Measurements from ENCODE around the gene IBTK.
"Not testable (repeated sequence)": the region's sequence is repeated elsewhere in the genome, so short reads cannot be mapped to it uniquely, and the experiment has no call there.

Gene IBTK

GRCh38 chr6:82178077-82178758 is 69.3 kb downstream of the IBTK start:
- peak; percentile 26 for DNase-seq

- DNase-seq, result no peak
These were observed 70.9 kb downstream of the IBTK start for GRCh38 chr6:82176616-82177015.

GRCh38 chr6:82172594-82172993 is 75.0 kb downstream of the IBTK start:
- no peak for DNase-seq

GRCh38 chr6:82169138-82169876 is 78.2 kb downstream of the IBTK start:
- no peak for DNase-seq

- no peak for DNase-seq
These were observed 81.1 kb downstream of the IBTK start for GRCh38 chr6:82166493-82166892.

- no peak for DNase-seq
These were observed 87.1 kb downstream of the IBTK start for GRCh38 chr6:82160255-82160990.

- not testable (repeated sequence) for DNase-seq
These were observed 94.8 kb downstream of the IBTK start for GRCh38 chr6:82152786-82153185.

GRCh38 chr6:82151147-82151546 is 96.4 kb downstream of the IBTK start:
- not testable (repeated sequence) for DNase-seq

- no peak for DNase-seq
These were observed 101.6 kb downstream of the IBTK start for GRCh38 chr6:82145926-82146452.

GRCh38 chr6:82144852-82145340 is 102.6 kb downstream of the IBTK start:
- peak; percentile 39 for DNase-seq

- peak; percentile 8 for DNase-seq
These were observed 103.3 kb downstream of the IBTK start for GRCh38 chr6:82144007-82144851.

- no peak for DNase-seq
These were observed 104.5 kb downstream of the IBTK start for GRCh38 chr6:82143041-82143481.

GRCh38 chr6:82142524-82142923 is 105.0 kb downstream of the IBTK start:
- no peak for DNase-seq

- no peak for DNase-seq
These were observed 109.3 kb downstream of the IBTK start for GRCh38 chr6:82138075-82138791.

- DNase-seq, result no peak
These were observed 116.1 kb downstream of the IBTK start for GRCh38 chr6:82131441-82131840.

GRCh38 chr6:82129797-82130196 is 117.7 kb downstream of the IBTK start:
- peak; percentile 23 for DNase-seq

- not testable (repeated sequence) for DNase-seq
These were observed 118.6 kb downstream of the IBTK start for GRCh38 chr6:82128973-82129372.

GRCh38 chr6:82123632-82124031 is 123.9 kb downstream of the IBTK start:
- no peak for DNase-seq
